Measurements from ENCODE around the gene SLC1A6. TPM values are rescaled to one million over a fixed set of nuclear protein-coding genes. Genes with fewer than 3 reads are reported as not detected.
A peak's percentile ranks its signal among the peaks of the same experiment; 100 is the strongest.
"Not testable (repeated sequence)": the region's sequence is repeated elsewhere in the genome, so short reads cannot be mapped to it uniquely, and the experiment has no call there.

Gene SLC1A6
- polyA plus RNA-seq (ENCODE audit: insufficient read length) = 0.35 TPM

- no peak for DNase-seq
Observed at GRCh38 chr19:14979476-14980255, at the start of gene SLC1A6. TSS of gene SLC1A6 (minus strand) at chr19:14979864. CDS start at chr19:14972910, 6,954 bp downstream.

- DNase-seq = no peak
Observed at GRCh38 chr19:15028490-15028889, 48.8 kb upstream of the SLC1A6 start.

GRCh38 chr19:15025217-15025616 lies 45.6 kb upstream of the SLC1A6 start:
- DNase-seq = no peak

- DNase-seq = no peak
Observed at GRCh38 chr19:15022752-15023151, 43.1 kb upstream of the SLC1A6 start.

GRCh38 chr19:15021286-15022007 lies 41.8 kb upstream of the SLC1A6 start:
- no peak for DNase-seq

DNA sequence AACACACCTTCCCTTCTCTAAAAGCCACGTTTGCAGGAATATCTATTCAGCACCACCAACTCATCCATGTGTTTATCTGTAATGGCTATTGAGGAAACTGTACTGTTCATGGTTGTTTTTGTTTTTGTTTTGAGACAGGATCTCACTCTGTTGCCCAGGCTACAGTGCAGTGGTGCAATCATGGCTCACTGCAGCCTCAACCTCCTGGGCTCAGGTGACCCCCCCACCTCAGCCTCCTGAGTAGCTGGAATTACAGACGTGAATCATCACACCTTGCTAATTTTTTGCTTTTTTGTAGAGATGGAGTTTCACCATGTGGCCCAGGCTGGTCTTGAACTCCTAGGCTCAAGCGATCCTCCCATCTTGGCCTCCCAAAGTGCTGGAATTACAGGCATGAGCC lies 39.2 kb upstream of the SLC1A6 start:
- DNase-seq = not testable (repeated sequence)

DNA sequence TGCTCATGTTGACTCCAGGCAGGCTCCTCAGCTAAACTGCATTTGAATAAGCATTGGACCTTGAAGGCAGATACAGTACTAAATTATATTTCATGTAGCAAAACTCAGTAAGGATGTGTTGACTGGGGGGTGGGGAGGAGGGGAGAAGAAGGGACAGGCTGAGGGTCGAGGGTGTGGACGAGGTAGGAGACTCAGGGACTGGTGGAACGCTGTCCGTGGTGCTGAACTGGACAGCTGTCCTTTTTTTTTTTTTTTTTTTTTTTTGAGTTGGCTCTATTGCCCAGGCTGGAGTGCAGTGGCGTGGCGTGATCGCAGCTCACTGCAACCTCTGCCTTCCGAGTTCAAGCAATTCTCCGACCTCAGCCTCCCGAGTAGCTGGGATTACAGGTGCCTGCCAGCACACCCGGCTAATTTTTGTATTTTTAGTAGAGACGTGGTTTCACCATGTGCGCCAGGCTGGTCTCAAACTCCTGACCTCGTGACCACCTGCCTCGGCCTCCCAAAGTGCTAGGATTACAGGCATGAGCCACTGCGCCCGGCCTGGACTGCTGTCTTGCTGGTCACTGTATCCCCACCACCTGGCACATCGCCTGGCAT lies 36.4 kb upstream of the SLC1A6 start:
- DNase-seq = peak; percentile 29

DNA sequence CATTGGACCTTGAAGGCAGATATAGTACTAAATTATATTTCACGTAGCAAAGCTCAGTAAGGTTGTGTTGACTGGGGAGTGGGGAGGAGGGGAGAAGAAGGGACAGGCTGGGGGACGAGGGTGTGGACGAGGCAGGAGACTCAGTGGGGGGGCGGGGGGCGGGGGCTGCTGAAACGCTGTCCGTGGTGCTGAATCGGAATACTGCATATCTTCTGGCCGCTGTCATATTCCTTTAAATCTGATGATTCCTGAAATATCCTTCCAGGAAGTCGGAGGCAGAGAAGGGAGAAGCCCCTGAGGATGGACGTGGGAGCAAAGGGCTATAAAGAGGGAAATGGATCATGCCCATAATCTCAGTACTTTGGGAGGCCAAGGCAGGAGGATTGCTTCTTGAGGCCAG lies 34.9 kb upstream of the SLC1A6 start:
- no peak for DNase-seq

GRCh38 chr19:15010501-15011300 lies 31.0 kb upstream of the SLC1A6 start:
- no peak for DNase-seq

DNA sequence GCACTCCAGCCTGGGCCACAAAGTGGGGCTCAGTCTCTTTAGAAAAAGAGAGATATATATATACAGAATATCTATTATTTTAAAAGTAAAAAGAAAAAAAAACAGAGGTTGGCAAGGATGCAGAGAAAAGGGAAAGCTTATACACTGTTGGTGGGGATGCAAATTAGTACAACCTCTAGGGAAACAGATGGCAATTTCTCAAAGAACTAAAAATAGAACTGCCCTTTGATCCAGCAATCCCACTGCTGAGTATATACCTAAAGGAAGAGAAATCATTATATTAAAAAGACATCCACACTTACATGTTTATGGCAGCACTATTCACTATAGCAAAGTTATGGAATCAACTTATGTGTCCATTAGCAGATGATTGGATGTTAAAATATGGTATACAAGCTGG lies 28.6 kb upstream of the SLC1A6 start:
- DNase-seq = no peak

DNA sequence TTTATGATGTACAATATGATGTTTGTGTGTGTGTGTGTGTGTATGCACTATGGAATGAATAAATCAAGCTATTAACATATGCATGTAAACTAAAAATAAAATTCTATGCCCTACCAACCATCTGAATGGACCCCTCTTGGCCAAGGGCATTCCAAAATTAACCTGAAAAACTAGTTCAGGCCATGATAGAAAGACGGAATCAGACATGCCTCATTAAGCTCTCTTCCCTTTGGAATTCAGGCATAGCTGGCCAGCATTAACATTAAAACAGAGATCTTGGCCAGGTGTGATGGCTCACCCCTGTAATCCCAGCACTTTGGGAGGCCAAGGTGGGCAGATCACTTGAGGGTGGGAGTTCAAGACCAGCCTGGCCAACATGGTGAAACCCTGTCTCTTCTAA lies 18.3 kb upstream of the SLC1A6 start:
- no peak for DNase-seq

- no peak for DNase-seq
Observed at GRCh38 chr19:14992780-14993179, 13.1 kb upstream of the SLC1A6 start.

GRCh38 chr19:14985133-14985532 lies 5.5 kb upstream of the SLC1A6 start:
- no peak for DNase-seq

DNA sequence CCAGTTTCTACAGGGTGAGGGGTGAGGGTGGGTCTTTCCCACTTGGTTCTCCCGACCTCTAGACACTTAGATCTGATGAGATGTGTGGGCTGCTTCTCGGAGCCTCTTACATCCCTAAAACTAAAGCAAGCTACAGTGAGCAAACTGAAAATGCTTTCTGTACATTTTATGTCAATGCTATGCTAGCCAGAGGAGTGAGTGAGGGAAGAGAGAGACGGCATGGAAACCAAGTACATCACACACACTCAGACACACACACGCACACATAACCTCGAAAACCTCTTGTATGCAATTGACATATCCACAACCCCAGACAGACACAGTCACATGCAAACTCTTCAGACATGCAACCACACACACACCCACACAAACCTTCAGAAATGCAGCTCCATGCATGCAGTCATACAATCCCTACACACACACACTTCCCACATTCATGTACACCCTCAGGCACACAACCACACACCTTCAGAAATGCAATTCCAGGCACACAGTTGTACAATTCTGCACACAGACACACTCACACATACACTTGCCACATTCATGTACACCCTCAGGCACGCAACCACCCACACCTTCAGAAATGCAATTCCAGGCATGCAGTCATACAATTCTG lies 1.4 kb downstream of the SLC1A6 start:
- DNase-seq = no peak

DNA sequence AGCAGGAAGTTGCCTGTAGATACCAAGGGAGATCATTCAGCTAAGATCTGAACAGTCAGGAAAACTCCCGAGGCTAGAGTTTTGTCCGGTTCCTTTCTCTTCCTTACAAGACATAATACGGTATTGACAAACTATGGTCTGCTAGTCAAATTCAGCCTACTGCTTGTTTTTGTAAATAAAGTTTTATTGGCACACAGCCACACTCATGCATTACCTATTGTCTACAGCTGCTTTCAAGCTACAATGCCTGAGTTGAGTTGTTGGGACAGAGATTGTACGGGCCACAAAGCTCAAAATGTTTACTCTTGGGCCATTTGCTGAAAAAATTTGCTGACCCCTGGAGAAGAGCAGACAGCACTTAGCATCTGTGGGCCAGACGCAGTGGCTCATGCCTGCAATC lies 2.5 kb downstream of the SLC1A6 start:
- no peak for DNase-seq

GRCh38 chr19:14974488-14974887 lies 5.2 kb downstream of the SLC1A6 start:
- DNase-seq = no peak

GRCh38 chr19:14972676-14973075 lies 7.0 kb downstream of the SLC1A6 start:
- no peak for DNase-seq

DNA sequence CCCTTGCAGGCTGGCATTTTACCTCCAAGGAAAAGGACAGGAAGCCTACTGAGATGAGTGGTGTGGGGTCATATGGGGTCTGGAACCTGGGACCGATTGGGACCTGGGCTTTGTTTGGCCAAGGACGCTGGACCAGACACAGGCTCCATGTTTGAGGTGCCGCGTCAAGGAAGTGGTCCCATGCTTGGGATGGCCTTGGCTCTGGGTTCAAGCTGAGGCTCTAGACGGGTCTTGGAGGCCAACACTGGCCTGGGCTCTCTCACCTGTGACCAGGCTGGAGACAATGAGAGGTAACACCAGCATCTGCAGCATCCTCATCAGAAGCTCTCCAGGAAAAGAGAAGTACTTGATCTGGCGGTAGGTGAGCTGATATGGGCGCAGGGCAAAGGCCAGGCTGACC lies 8.2 kb downstream of the SLC1A6 start:
- DNase-seq = no peak

DNA sequence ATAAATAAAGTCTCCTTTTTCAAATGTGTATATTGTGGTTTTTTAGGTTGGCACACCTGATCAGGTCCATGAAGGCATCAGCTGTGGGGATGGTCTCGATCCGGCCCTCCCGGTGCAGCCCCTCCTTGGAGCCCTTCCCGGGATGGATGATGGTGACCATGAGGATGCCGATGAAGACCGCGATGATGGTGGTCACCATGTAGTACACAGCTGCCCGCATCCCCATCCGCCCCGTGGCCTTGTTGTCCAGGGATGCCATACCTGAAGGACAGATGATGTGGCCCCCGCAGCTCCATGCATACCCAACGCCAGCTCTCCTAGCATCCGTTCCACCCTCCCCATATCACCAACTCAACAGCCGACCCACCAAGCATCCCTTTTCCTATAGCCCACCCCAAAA lies 11.4 kb downstream of the SLC1A6 start:
- no peak for DNase-seq

GRCh38 chr19:14961956-14962685 lies 17.5 kb downstream of the SLC1A6 start:
- no peak for DNase-seq

DNA sequence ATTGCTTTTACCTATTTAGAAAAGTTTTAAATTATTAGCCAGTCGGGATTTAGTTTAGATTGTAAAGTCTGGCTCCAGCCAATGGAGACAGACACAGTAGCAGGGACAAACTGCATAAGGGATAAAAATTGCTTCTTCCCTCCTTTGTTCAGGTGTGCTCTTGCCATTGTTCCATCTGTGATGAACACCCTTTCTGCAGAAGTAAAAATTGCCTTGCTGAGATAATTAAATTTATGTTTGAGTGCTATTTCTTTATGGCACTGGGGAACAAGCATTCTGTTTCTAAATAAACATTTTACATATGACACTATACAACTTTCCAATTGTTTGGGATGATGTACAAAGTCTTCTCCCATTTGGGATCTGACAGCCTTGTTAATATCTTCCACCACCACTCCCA lies 20.4 kb downstream of the SLC1A6 start:
- no peak for DNase-seq

DNA sequence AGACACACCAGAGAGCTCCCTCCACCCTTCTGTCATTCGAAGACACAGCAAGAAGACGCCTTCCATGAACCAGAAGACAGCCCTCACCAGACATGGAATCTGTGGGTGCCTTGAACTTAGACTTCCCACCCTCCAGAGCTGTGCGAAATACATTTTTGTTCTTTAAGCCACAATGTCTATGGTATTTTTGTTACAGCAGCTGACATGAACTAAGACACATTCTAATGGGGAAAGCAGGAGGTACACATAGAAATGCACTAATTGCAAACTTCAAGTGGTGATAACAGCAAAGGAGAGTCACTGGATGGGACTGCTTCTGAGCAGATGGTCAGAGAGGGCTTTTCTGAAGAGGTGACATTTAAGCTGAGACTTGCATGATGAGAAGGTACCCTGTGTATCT lies 22.2 kb downstream of the SLC1A6 start:
- no peak for DNase-seq
